ENCODE measurements around the gene MITF.

MITF gene

DNA sequence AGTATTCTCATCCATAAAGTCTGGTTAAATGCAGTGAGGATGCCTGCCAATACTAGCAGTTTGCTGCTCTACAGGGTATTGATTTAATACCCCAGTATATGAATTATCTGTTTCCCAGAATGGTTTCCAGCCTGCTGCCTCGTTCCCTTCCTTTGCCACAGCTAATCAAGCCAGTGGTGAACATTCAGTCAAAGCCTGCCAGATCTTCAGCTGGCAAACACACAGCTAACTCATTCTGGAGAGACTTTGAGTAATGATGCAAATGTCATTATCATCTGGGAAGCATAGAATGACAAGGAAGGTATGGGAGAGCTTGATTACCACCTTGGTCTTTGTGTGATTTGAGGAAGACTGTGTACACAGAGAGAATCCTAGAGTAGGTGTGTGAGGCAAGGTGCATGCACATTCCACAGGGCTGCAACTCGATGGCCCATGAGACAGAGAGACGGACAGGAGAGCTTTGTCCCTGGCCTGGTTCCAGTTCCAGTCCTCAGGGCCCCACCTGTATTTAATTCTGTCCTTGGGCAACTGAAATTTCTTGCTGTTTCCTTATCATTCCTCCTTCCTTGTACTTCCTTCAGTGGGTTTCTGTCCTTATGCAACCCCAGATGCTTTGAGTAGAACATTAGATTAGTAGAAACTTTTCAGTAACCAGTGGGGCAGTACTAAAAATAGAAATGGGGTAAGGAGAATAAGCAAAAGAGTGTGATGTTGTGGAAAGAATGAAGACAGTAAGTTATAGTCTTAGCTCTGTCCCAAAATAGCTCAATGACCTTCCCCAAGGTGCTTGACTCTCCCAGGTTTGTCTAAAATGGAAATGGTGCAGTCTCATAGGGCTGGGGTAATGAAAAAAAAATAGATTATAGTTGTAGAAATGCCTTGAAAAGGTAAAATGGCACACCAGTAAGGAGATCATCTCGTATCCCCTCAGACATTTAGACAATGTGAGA lies 72.5 kb downstream of the MITF start:
- Histone ChIP-seq H3K27me3 (ENCODE audit: insufficient read depth, low read length) (no peaks in the 10 kb centered on the region), H3K27ac (ENCODE audit: low read depth, low read length) (no peak overlapping the region), H2AFZ (ENCODE audit: low read length, unreplicated experiment) (no peak overlapping the region)

DNA sequence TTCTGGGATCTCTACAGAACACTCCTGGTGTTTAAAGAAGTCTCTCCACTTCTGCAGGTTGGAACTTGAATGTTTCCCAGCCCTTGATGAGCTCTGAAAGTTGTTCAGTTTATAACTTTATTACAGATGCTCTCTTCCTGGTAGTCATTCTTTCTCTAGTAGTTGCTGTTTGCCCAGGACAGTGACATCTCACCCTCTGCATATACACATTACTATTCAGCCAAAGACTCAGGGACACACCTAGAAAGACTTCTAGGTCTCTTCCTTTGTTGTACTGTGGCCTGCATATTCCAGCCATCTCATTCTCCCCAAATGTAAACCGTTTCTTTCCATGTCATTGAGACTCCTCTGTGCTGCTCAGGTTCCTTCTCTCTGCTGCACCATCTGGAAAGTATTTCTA lies 76.7 kb downstream of the MITF start:
- Histone ChIP-seq H3K79me2 (ENCODE audit: control insufficient read depth, insufficient read depth, low read length, unreplicated experiment) (no peaks in the 10 kb centered on the region), H2AFZ (ENCODE audit: low read length, unreplicated experiment) (no peak overlapping the region), H3K4me1 (ENCODE audit: control insufficient read depth, insufficient read depth, low read length, unreplicated experiment) (no peaks in the 10 kb centered on the region)

More for the DNA sequence above, 72.5 kb downstream of the MITF start:
- Histone ChIP-seq H3K79me2 (ENCODE audit: control insufficient read depth, insufficient read depth, low read length, unreplicated experiment) (no peaks in the 10 kb centered on the region), H3K4me3 (ENCODE audit: low read depth, low read length) (no peak overlapping the region), H3K36me3 (ENCODE audit: insufficient read depth, low read length) (no peaks in the 10 kb centered on the region), H3K4me1 (ENCODE audit: control insufficient read depth, insufficient read depth, low read length, unreplicated experiment) (peaks cover 3% of the 10 kb centered on the region)

DNA sequence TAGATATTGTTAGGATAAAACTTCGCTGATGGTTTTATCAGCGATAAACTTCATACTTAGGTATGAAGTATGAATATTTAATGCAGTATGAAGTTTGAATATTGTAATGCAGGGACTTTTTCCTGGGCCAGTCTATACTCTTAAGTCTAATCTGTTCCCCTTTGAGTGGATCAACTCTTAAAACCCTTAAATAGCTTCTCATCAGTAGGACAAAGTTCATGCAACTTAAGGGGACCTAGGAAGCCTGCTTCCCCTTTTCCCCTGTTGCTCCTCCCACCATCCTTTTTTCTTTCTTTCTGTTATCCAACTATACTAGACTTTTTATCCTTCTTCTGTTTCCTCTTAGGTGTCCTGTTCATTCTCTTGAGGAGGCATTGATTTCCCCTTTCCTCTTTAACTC lies 78.7 kb downstream of the MITF start:
- Histone ChIP-seq H3K4me3 (ENCODE audit: low read depth, low read length) (no peak overlapping the region), H3K27ac (ENCODE audit: low read depth, low read length) (no peak overlapping the region), H2AFZ (ENCODE audit: low read length, unreplicated experiment) (no peak overlapping the region), H3K27me3 (ENCODE audit: insufficient read depth, low read length) (no peaks in the 10 kb centered on the region), H3K4me1 (ENCODE audit: control insufficient read depth, insufficient read depth, low read length, unreplicated experiment) (no peaks in the 10 kb centered on the region), H3K36me3 (ENCODE audit: insufficient read depth, low read length) (no peaks in the 10 kb centered on the region), H3K79me2 (ENCODE audit: control insufficient read depth, insufficient read depth, low read length, unreplicated experiment) (no peaks in the 10 kb centered on the region)

More for the DNA sequence above, 76.7 kb downstream of the MITF start:
- H3K27ac ChIP-seq (ENCODE audit: low read depth, low read length) = no peak overlapping the region
- H3K36me3 ChIP-seq (ENCODE audit: insufficient read depth, low read length) = no peaks in the 10 kb centered on the region
- no peak overlapping the region for H3K4me3 ChIP-seq (ENCODE audit: low read depth, low read length)
- no peaks in the 10 kb centered on the region for H3K27me3 ChIP-seq (ENCODE audit: insufficient read depth, low read length)

DNA sequence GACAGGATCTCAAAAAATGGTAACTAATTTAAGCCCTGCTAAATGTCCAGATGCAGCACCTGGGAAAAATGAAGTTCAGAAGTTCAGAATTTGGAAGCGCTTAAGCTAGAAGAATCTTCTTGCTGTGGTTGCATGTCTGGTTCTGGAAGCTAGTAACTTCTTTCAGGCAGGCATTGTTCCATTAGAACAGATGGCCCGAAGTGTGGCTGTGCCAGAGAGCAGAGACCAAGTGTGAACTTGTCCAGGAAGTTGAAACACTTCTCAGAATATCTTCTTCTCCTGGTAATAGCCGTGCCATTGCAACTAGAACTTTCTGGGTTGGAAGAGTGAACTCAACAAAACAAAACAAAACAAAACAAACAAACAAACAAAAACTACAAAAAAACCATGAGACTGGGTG lies 80.0 kb downstream of the MITF start:
- Histone ChIP-seq H3K4me1 (ENCODE audit: control insufficient read depth, insufficient read depth, low read length, unreplicated experiment) (peaks cover 7% of the 10 kb centered on the region), H3K4me3 (ENCODE audit: low read depth, low read length) (no peak overlapping the region), H3K79me2 (ENCODE audit: control insufficient read depth, insufficient read depth, low read length, unreplicated experiment) (no peaks in the 10 kb centered on the region), H3K36me3 (ENCODE audit: insufficient read depth, low read length) (no peaks in the 10 kb centered on the region), H3K27me3 (ENCODE audit: insufficient read depth, low read length) (no peaks in the 10 kb centered on the region), H3K27ac (ENCODE audit: low read depth, low read length) (no peak overlapping the region), H2AFZ (ENCODE audit: low read length, unreplicated experiment) (no peak overlapping the region)

DNA sequence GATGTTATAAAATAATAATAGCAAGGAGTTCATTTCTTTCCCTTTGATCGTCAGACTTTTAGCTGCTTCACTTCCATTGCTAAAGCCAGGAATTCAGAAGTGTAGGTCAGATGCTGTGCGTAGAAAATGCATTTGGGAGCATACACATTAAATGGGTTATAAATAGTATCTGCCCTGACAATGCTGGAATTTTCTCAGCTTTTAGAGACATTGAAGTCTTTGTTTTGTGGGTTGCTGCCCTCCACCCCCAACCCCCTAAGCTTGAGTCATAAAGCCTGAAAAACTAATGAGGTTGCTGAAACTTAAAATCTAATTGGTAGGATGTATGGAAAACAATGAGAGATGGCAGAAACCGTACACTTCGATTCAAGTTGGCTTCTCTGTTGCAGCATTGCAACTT lies 81.9 kb downstream of the MITF start:
- no peaks in the 10 kb centered on the region for H3K79me2 ChIP-seq (ENCODE audit: control insufficient read depth, insufficient read depth, low read length, unreplicated experiment)
- no peak overlapping the region for H3K4me3 ChIP-seq (ENCODE audit: low read depth, low read length)
- no peak overlapping the region for H2AFZ ChIP-seq (ENCODE audit: low read length, unreplicated experiment)
- H3K4me1 ChIP-seq (ENCODE audit: control insufficient read depth, insufficient read depth, low read length, unreplicated experiment) = peaks cover 7% of the 10 kb centered on the region
- H3K27me3 ChIP-seq (ENCODE audit: insufficient read depth, low read length) = no peaks in the 10 kb centered on the region
- H3K36me3 ChIP-seq (ENCODE audit: insufficient read depth, low read length) = no peaks in the 10 kb centered on the region
- H3K27ac ChIP-seq (ENCODE audit: low read depth, low read length) = no peak overlapping the region

DNA sequence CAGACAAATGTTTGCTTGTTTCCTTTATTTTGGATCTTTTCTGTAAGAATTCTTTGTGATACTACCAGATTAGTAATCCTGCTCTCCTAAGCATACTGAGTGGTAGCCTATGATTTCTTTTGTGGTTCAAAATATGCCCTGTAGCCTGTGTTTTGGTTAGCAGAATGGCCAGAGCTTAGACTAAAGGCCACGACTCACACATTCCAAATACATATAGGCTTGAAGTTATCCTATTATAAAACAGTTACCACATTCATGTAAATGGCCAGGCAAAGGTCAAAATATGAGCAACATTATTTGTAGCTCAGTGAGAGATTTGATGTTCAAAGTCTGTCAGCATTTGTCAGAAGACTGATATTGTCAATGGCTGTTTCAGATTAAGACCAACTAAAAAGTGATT lies 84.5 kb downstream of the MITF start:
- no peaks in the 10 kb centered on the region for H3K36me3 ChIP-seq (ENCODE audit: insufficient read depth, low read length)
- no peaks in the 10 kb centered on the region for H3K79me2 ChIP-seq (ENCODE audit: control insufficient read depth, insufficient read depth, low read length, unreplicated experiment)
- H3K27ac ChIP-seq (ENCODE audit: low read depth, low read length) = no peak overlapping the region
- no peak overlapping the region for H2AFZ ChIP-seq (ENCODE audit: low read length, unreplicated experiment)
- no peaks in the 10 kb centered on the region for H3K27me3 ChIP-seq (ENCODE audit: insufficient read depth, low read length)
- H3K4me3 ChIP-seq (ENCODE audit: low read depth, low read length) = no peak overlapping the region
- peaks cover 7% of the 10 kb centered on the region for H3K4me1 ChIP-seq (ENCODE audit: control insufficient read depth, insufficient read depth, low read length, unreplicated experiment)

DNA sequence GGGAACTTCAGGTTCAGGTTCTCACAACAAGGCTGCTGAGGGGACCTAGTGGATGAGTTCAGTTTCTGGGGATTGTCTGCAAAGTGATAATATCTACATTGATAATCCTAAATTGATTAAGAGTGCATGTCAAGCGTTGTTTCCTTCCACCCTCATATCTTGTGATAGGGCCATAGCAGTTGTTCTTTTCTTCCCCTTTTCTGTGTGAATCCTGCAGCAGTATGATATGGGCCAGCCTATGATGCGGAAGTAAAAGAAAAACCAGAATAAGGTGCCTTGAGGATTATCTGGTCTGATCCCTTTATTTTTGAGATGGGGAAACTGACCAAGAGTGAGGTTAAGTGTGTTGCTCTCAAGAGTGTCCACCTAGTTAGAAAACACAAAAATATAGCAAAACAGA lies 86.2 kb downstream of the MITF start:
- Histone ChIP-seq H3K36me3 (ENCODE audit: insufficient read depth, low read length) (no peaks in the 10 kb centered on the region), H2AFZ (ENCODE audit: low read length, unreplicated experiment) (no peak overlapping the region), H3K4me3 (ENCODE audit: low read depth, low read length) (no peak overlapping the region), H3K27me3 (ENCODE audit: insufficient read depth, low read length) (no peaks in the 10 kb centered on the region), H3K4me1 (ENCODE audit: control insufficient read depth, insufficient read depth, low read length, unreplicated experiment) (peaks cover 7% of the 10 kb centered on the region), H3K27ac (ENCODE audit: low read depth, low read length) (no peak overlapping the region), H3K79me2 (ENCODE audit: control insufficient read depth, insufficient read depth, low read length, unreplicated experiment) (no peaks in the 10 kb centered on the region)

DNA sequence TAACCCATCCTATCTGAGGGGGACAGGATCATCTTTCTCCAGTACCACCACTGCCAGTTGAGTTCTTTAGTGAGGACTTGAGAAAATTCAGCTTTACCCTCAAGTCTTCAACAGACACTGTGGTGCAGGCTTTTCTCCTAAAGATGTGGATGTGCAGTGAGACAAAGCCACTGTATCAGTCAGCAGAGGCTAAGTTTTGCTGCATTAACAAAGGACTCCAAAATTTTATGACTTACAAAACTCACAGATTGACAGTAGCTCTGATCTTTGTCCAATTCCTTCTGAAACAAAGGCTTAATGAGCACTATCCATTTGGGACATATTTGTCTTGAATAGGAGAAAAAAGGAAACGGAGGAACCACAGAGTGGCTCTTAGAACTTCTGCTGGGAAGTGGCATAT lies 87.9 kb downstream of the MITF start:
- Histone ChIP-seq H3K4me3 (ENCODE audit: low read depth, low read length) (no peak overlapping the region), H3K36me3 (ENCODE audit: insufficient read depth, low read length) (no peaks in the 10 kb centered on the region), H2AFZ (ENCODE audit: low read length, unreplicated experiment) (no peak overlapping the region), H3K27ac (ENCODE audit: low read depth, low read length) (no peak overlapping the region), H3K27me3 (ENCODE audit: insufficient read depth, low read length) (no peaks in the 10 kb centered on the region), H3K79me2 (ENCODE audit: control insufficient read depth, insufficient read depth, low read length, unreplicated experiment) (no peaks in the 10 kb centered on the region), H3K4me1 (ENCODE audit: control insufficient read depth, insufficient read depth, low read length, unreplicated experiment) (peaks cover 7% of the 10 kb centered on the region)

DNA sequence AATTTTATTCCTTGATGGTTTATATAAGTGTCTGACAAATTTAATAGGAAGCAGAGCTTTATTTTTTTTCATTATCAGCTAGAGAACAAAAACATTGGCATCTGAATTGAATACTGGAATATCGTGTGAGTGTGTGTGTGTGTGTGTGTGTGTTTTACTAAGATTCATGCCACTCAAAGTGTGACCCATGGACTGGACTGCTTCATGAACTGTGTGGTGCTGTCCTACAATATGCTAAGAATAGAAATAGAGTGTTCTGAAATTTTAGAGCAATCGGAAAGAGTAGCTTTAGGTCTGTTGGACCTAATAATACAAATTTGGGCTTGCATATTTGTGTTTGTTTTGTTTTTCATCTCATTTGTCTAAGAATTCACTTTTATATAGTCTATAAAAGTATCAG lies 89.6 kb downstream of the MITF start:
- no peak overlapping the region for H3K27ac ChIP-seq (ENCODE audit: low read depth, low read length)

DNA sequence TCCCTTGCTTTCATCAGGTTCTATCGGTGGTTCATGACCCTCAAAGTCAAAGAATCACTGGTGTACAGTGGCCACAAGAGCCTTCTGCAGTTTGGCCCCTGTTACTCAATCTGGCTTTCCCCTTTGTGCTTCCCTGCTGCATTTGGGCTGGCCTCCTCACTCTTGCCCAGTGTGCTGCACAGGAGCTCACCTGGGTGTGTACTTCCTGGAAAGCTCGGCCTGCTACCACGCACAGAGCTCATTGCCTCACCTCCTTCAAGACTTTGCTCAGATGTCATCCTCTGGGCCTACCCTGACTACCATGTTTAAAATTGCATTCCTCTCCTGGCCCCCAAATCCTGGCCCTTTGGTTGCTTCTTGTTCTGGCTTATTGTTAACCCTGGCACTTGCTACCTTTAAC lies 90.9 kb downstream of the MITF start:
- Histone ChIP-seq H3K79me2 (ENCODE audit: control insufficient read depth, insufficient read depth, low read length, unreplicated experiment) (no peaks in the 10 kb centered on the region), H3K27me3 (ENCODE audit: insufficient read depth, low read length) (no peaks in the 10 kb centered on the region), H3K4me1 (ENCODE audit: control insufficient read depth, insufficient read depth, low read length, unreplicated experiment) (no peaks in the 10 kb centered on the region), H2AFZ (ENCODE audit: low read length, unreplicated experiment) (no peak overlapping the region), H3K27ac (ENCODE audit: low read depth, low read length) (no peak overlapping the region), H3K4me3 (ENCODE audit: low read depth, low read length) (no peak overlapping the region), H3K36me3 (ENCODE audit: insufficient read depth, low read length) (no peaks in the 10 kb centered on the region)

More for the DNA sequence above, 89.6 kb downstream of the MITF start:
- peaks cover 4% of the 10 kb centered on the region for H3K4me1 ChIP-seq (ENCODE audit: control insufficient read depth, insufficient read depth, low read length, unreplicated experiment)
- no peak overlapping the region for H3K4me3 ChIP-seq (ENCODE audit: low read depth, low read length)
- no peaks in the 10 kb centered on the region for H3K36me3 ChIP-seq (ENCODE audit: insufficient read depth, low read length)
- no peaks in the 10 kb centered on the region for H3K27me3 ChIP-seq (ENCODE audit: insufficient read depth, low read length)
- H3K79me2 ChIP-seq (ENCODE audit: control insufficient read depth, insufficient read depth, low read length, unreplicated experiment) = no peaks in the 10 kb centered on the region
- H2AFZ ChIP-seq (ENCODE audit: low read length, unreplicated experiment) = no peak overlapping the region

DNA sequence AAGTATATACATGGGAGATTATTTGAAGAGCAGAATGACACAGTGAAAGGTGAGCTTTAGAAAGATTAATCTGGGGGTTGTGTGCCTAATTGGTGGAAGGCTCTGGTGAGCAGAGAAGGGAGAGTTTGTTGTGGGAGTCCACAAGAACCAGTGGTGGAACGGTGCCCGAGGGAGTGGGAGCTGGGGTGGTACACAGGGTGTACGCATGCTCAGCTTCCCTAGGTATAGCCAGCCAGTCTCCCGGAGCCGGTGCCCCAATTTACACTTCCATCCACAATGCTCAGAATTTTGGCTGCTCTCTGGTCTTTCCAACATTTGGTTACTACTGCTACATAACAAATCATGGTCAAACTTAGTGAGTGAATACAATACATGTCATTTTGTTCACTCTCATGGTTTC lies 92.5 kb downstream of the MITF start:
- Histone ChIP-seq H3K36me3 (ENCODE audit: insufficient read depth, low read length) (no peaks in the 10 kb centered on the region), H2AFZ (ENCODE audit: low read length, unreplicated experiment) (no peak overlapping the region), H3K79me2 (ENCODE audit: control insufficient read depth, insufficient read depth, low read length, unreplicated experiment) (no peaks in the 10 kb centered on the region), H3K27me3 (ENCODE audit: insufficient read depth, low read length) (no peaks in the 10 kb centered on the region), H3K27ac (ENCODE audit: low read depth, low read length) (no peak overlapping the region), H3K4me1 (ENCODE audit: control insufficient read depth, insufficient read depth, low read length, unreplicated experiment) (no peaks in the 10 kb centered on the region), H3K4me3 (ENCODE audit: low read depth, low read length) (no peak overlapping the region)
